OCI-LY3 (cell line): ENCODE data around the gene PIGBOS1.

Experiments used
- EZH2phosphoT487 ChIP-seq: fragments of 200-600 bp; shearing (Covaris generic); IDR thresholded peaks from 2 replicates; pipeline ENCODE4 v1.6.1; 2018; ENCODE audit warnings: antibody characterized with exemption, mixed run types, low read depth
- TF ChIP-seq, protein P1 (sequence below): fragments of 200-600, 300-600 bp; sonication (generic); IDR thresholded peaks from 2 replicates; pipeline ENCODE4 v1.5.1; 2014; ENCODE audit warnings: antibody characterized with exemption, low read length, low read depth

GRCh38 chr15:55334371-55334770 is 15.4 kb upstream of the PIGBOS1 start:
- TF ChIP-seq, protein P1, sequence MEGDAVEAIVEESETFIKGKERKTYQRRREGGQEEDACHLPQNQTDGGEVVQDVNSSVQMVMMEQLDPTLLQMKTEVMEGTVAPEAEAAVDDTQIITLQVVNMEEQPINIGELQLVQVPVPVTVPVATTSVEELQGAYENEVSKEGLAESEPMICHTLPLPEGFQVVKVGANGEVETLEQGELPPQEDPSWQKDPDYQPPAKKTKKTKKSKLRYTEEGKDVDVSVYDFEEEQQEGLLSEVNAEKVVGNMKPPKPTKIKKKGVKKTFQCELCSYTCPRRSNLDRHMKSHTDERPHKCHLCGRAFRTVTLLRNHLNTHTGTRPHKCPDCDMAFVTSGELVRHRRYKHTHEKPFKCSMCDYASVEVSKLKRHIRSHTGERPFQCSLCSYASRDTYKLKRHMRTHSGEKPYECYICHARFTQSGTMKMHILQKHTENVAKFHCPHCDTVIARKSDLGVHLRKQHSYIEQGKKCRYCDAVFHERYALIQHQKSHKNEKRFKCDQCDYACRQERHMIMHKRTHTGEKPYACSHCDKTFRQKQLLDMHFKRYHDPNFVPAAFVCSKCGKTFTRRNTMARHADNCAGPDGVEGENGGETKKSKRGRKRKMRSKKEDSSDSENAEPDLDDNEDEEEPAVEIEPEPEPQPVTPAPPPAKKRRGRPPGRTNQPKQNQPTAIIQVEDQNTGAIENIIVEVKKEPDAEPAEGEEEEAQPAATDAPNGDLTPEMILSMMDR: no peak
- no peak for TF ChIP-seq EZH2phosphoT487
